M059J (cell line): ENCODE data around the gene ACTMAP. TPM values are rescaled to one million over a fixed set of nuclear protein-coding genes. Genes with fewer than 3 reads are reported as not detected.
"Not testable (repeated sequence)": the region's sequence is repeated elsewhere in the genome, so short reads cannot be mapped to it uniquely, and the experiment has no call there.

Source experiments
- DNase-seq: peaks from one replicate; pipeline ENCODE4 v3.0.0-alpha.2; 2012; ENCODE audit warnings: low read depth
- total RNA-seq: library from RNA; depleted of rRNA; stranded (reverse); fragments of >200 nt; shearing (Covaris generic); gene quantifications from 2 replicates; pipeline ENCODE4 v1.2.3, GENCODE V29; 2014

ACTMAP gene
- total RNA-seq, 1 experiment from 2014 or later = 1.3 TPM

DNA sequence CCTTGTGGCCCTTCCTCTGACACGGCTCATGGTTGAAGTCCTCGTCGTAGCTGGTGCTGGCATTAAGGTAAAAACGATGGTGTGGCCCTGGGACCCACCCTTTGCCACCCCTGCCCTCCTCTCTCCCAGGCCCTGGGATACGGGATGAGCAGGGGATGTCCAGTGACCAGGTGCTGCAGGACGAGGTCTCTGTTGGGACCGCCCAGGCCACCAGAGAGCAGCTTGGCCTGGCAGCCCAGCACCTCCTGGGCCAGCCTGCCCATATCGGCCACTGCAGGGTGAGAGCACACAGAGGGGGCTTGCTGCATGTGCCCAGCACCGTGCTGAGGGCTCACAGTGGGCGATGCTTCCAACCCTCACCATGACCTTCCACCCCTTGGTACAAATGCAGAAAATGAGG is 6.4 kb downstream of the ACTMAP start:
- no peak for DNase-seq

- no peak for DNase-seq
These were observed 7.4 kb downstream of the ACTMAP start for GRCh38 chr19:40742886-40743285.

DNA sequence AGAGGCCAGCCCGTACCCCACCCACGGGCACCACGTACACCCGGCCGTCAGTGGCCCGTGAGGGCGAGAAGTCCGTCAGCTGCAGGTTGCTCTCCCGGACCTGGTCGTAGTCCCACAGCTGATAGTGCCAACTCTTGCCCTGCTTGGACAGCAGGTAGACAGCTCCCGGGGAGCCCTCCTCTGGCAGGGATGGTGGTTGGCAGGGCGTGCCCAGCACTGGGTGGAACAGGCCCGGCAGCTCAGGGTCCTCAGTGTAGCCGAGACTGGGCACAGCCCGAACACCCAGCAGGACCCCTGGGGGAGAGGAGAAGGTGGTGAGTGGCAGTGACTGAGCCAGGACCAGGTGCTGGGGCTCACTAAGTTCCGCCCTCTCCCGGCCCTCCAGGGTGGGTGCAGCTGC is 7.8 kb downstream of the ACTMAP start:
- DNase-seq = no peak

DNA sequence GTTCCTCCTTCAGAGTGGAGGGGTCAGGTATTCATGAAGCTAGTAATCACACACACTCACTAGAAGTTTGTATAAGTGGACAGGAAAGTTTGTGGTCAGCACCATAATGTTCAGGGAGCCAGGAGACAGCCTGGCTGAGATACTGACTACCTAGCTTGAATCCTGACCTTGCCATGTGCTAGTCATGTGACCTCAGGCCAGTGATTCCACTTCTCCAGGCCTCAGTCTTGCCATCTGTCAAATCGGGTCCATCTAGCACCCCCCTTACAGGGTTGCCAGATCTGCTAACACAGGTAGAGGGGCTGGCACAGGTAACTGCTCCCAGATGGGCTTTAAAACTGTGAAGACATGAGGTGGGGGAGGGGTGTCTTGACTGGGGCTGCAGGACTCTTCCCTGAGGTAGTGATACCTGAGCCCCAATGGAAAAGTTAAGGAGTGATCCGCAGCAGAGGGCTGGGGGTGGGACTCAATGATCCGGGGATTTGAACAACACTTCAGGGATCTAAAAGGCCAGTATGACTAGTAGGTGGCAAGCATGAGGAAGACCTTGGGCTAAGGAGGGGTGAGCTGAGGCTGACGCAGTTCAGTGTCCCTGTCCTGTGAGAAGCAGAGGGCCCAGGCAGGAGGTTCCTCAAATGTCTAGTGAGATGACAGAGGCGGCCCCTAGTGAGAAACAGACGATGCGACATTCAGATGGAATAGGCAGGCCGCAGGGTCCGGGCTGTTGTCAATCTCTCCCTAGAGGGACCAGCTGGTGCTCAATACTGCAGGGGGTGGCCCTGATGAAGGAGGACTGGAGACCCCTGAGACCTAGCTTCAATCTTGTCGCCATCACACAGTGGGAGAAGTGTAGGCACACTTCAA is 8.5 kb downstream of the ACTMAP start:
- no peak for DNase-seq

DNA sequence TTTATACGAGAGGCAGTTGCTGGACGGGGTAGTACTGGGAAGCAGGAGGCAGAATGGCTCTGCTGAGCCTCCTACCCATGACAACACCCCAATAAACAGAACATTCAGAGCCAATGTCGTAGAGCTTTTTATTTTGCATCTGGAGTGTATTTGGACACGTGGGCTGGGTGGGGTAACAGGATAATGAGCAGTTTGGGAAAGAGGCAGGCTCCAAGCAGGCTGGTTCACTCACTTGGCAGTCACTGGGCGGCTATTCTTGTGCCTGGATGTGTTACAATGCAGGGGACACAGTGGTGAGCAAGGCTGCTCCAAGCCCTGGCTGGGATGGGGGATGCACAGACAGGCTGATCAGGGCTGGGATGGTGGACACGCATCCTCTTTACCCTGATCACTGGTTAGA is 9.5 kb downstream of the ACTMAP start:
- DNase-seq = no peak

DNA sequence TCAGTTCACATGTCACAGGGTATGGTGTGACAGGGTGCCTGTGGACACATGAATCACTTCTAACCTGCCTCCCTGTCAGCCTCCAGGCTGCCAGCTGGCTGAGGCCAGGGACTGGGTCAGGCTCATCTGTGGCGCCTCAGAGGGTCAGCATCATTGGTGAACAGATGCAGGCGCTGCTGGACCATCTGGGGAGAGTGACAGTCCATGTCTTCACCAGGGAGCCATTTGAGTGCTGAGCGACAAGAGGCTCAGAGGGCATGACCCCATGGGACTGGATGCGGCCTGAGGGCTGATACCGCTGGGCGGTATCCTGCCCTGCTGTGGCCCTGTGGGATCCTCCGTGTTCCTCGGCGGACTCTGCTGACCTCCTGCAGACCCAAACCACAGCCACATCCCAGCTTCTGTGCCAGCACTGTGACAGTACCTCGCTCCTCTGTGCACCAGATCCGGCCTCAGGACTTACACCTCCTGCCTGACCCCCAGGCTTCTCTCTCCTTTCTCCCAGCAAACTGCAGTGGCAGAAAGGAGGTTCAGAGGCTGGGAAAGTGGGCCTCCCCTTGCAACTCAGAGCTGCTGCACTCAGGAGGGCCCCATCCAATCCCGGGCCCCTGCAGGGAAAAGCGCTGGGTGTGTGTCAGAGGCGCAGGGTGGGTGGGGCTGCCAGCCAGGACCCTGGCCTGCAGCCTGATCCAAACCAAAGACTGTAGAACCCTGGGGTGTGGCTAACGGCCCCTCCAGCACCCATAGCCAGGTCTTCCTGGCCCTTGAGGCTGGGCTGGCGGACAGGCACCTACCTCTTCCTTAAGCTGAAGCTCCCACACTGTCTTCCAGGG is 10.2 kb downstream of the ACTMAP start:
- peak; percentile 31 for DNase-seq

- DNase-seq = no peak
These were observed 11.0 kb downstream of the ACTMAP start for GRCh38 chr19:40739030-40739839.

GRCh38 chr19:40737102-40737644 is 13.1 kb downstream of the ACTMAP start:
- DNase-seq = no peak

DNA sequence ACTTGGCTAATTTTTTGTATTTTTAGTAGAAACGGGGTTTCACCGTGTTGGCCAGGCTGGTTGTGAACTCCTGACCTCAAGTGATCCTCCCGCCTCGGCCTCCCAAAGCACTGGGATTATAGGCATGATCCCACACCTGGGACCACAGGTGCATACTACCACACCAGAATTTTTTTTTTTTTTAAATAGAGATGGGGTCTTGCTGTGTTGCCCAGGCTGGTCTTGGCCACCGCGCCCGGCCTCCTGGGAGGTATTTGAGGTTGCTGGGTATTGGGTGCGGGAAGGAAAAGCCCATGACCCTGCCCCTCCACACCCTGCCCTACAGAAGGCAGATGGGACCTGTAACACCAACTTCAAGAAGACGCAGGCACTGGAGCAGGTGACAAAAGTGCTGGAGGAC is 13.6 kb downstream of the ACTMAP start:
- no peak for DNase-seq

- DNase-seq = no peak
These were observed 15.1 kb downstream of the ACTMAP start for GRCh38 chr19:40735013-40735771.

- DNase-seq = no peak
These were observed 17.1 kb downstream of the ACTMAP start for GRCh38 chr19:40733149-40733548.

- not testable (repeated sequence) for DNase-seq
These were observed 18.0 kb downstream of the ACTMAP start for GRCh38 chr19:40732304-40732703.

DNA sequence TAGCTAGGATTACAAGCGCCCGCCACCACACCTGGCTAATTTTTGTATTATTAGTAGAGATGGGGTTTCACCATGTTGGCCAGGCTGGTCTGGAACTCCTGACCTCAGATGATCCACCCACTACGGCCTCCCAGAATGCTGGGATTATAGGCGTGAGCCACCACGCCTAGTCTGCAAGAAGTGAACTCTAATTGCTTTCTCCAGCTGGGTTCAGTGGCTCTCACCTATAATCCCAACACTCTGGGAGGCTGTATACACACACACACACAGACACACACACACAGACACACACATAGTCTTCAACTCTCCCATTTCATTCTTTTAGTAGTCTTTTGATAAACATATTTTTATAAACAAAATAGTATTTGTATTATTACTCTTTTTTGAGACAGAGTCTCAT is 20.2 kb downstream of the ACTMAP start:
- DNase-seq = not testable (repeated sequence)

DNA sequence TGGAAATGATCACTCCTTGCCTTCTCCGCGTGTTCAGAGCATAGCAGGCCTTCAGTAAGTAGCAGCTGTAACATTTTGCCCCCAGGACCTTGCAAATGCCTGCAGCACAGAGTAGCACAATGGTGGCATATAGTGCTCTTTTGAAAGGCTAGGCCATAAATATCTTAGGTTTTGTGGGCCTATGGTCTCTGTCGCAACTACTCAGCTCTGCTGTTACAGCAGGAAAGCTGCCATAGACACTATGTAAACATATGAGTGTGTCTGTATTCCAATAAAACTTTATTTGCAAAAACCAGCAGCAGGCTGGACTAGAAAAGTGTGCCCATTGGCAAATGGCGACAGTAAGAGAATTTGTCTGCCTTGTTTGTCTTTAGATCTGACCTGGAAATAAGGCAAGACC is 24.0 kb downstream of the ACTMAP start:
- DNase-seq = no peak

- no peak for DNase-seq
These were observed 25.4 kb downstream of the ACTMAP start for GRCh38 chr19:40724855-40725254.

- DNase-seq = no peak
These were observed 26.0 kb downstream of the ACTMAP start for GRCh38 chr19:40724315-40724714.

DNA sequence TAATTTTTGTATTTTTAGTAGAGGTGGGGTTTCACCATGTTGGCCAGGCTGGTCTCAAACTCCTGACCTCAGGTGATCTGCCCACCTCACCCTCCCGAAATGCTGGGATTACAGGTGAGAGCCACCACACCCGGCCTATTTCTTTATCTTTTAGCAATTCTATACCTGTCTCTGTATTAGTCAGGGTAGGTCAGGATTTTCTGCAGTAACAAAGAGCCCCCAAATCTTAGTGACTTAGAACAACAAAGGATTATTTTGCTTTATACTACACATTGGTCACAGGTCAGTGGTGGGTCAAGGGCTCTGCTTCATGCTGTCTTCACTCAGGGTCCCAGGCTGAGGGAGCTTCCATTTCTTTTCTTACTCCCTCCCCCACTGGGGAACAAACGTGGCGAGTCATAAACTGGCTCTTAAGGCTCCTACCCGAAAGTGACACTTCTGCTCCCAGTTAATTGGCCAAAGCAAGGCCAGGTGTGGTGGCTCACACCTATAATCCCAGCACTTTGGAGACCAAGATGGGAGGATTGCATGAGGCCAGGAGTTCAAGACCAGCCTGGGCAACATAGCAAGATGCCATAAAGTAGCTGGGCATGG is 26.5 kb downstream of the ACTMAP start:
- DNase-seq = no peak

DNA sequence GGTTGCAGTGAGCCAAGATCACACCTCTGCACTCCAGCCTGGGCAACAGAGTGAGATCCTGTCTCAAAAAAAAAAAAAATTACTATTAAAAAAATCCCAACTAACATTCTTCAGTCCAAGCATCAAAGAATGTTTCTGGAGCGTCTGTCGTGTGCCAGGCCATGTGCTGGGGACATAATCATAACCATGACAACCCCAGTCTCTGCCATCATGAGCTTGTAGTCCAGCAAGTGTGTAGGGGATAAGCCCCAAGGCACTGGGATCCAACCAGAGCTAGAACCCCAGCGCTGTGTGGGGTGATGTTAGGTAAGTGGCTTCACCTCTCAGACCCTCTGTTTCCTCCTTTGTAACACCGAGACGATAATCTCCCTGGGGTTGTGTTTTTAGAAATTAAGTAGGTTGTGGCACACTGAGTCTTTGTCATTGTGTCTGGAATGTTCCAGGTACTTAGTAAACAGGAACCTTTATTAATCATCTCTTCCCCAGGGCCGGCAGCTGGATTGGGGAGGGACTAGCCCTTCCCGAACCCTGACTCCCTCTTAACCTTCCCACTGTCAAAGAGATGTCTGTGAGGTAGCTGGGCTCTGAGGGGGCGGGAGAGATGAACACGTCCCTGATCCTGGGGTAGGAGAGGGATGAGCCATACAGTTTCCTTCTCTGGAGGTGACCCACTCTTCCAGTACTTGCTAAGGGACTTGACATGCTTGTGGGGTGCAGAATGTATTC is 28.2 kb downstream of the ACTMAP start:
- DNase-seq = peak; percentile 29

DNA sequence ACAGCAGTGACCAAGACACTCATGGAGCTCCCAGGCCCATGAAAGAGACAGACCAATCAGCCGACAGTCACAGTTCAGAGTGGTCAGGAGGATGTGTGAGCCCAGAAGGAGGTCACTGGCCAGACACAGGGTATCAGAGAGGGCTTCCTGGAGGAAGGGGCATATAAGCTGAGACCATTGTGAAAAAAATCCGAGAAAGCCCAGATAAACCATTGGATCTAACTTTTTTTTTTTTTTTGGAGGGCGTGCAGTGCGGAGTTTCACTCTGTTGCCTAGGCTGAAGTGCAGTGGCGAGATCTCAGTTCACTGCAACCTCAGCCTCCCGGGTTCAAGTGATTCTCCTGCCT is 29.2 kb downstream of the ACTMAP start:
- no peak for DNase-seq

DNA sequence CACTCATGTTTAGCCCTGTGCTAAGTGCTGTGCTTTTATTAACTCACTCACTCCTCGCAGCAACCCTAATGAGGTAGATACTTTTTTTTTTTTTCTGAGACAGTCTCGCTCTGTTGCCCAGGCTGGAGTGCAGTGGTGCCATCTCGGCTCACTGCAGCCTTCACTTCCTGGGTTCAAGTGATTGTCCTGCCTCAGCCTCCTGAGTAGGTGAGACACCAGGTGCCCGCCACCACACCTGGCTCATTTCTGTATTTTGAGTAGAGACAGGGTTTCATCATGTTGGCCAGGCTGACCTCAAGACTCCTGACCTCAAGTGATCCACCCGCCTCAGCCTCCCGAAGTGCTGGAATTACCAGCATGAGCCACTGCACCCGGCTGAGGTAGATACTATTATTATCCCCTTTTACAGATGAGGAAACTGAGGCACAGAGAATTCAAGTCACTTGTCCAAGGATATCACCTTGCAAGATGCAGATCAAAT is 30.8 kb downstream of the ACTMAP start:
- no peak for DNase-seq
